Stomach (tissue), 9 donors: ENCODE measurements around the gene FBXL17. TPM values are rescaled to one million over a fixed set of nuclear protein-coding genes. Genes with fewer than 3 reads are reported as not detected.

Source experiments
- DNase-seq, 2 donors: peaks; one replicate each; pipeline versions ENCODE4 v3.0.0 to v3.0.0-alpha.2; 2013 to 2019
- H3K27ac ChIP-seq, 5 donors: fragments of 200-600 bp in 4 of 5; sonication (generic) in 4 of 5; one replicate each; pipeline ENCODE4 v1.5.1; 2013 to 2019; ENCODE audit warnings: mild to moderate bottlenecking in 1 of 5, moderate library complexity in 1 of 5
- H3K27me3 ChIP-seq, 3 donors: fragments of 200-600 bp; sonication (generic); one replicate each; pipeline ENCODE4 v1.5.1; 2017 to 2019; ENCODE audit warnings: mixed run types in 1 of 3
- H3K36me3 ChIP-seq, 4 donors: fragments of 200-600 bp; sonication (generic); 1 replicate in 3 of 4; 2 replicates in 1 of 4; pipeline ENCODE4 v1.5.1; 2016 to 2019
- H3K4me1 ChIP-seq, 4 donors: fragments of 200-600 bp; sonication (generic); one replicate each; pipeline ENCODE4 v1.5.1; 2016 to 2019
- H3K4me3 ChIP-seq, 4 donors: fragments of 200-600 bp; sonication (generic) in 3 of 4; one replicate each; pipeline ENCODE4 v1.5.1; 2016 to 2019; ENCODE audit warnings: mild to moderate bottlenecking in 1 of 4
- H3K9me3 ChIP-seq, 4 donors: fragments of 200-600 bp; sonication (generic); one replicate each; pipeline ENCODE4 v1.5.1; 2016 to 2019
- CTCF ChIP-seq, 7 experiments: fragments of 450-650 bp in 4 of 7; fragments of 200-600 bp in 3 of 7; sonication (generic) in 3 of 7; IDR thresholded peaks; one replicate each; pipeline ENCODE4 v1.5.1; 2016 to 2019; ENCODE audit warnings: antibody characterized with exemption in 7 of 7, control low read depth in 2 of 7, mild to moderate bottlenecking in 1 of 7
- EP300 ChIP-seq: sonication (generic); formaldehyde crosslinking; IDR thresholded peaks from one replicate; pipeline ENCODE4 v1.6.1; 2017; ENCODE audit warnings: antibody characterized with exemption
- POLR2A ChIP-seq, 4 donors: fragments of 450-650 bp; IDR thresholded peaks; one replicate each; pipeline ENCODE4 v1.6.1; 2016; ENCODE audit warnings: antibody characterized with exemption in 4 of 4, control low read depth in 2 of 4, mild to moderate bottlenecking in 1 of 4, moderate library complexity in 1 of 4
- POLR2AphosphoS5 ChIP-seq, 3 donors: sonication (generic); formaldehyde crosslinking; IDR thresholded peaks; one replicate each; pipeline ENCODE4 v1.6.1; 2016; ENCODE audit warnings: antibody characterized with exemption in 3 of 3
- WGBS, 5 donors: extraction: QIAGEN DNeasy Blood & Tissue Kit in 3 of 5; methylation state at CpG; one replicate each; pipeline versions ENCODE4 v1.1.5 to v1.1.7; 2013 to 2018; 5-methylcytosine and 5-hydroxymethylcytosine counted together
- intact Hi-C: fragments of 100-400 bp; cut with DNase I; formaldehyde crosslinking; loops from one replicate; pipeline ENCODE4 v1.15.1; 2023; ENCODE audit warnings: low total_unique reads
- polyA plus RNA-seq, 3 donors: library from polyadenylated mRNA; stranded (reverse); fragments of 200-250 nt; gene quantifications; one replicate each; pipeline ENCODE4 v1.2.3, GENCODE V29; 2013
- total RNA-seq, 5 donors: library from RNA; depleted of rRNA; stranded (reverse); fragments of >200 nt; gene quantifications; one replicate each; pipeline versions ENCODE4 v1.1.0 to v1.2.3, GENCODE V29; 2014 to 2016
- donor health status: healthy with polysubstance abuse.
- donor health status: Bipolar disorder and iron deficiency.
- donor health status: healthy.

The FBXL17 gene
- total and polyA plus RNA-seq, 8 donors, result 3.8 to 28.0 (median 14.4) TPM

DNA sequence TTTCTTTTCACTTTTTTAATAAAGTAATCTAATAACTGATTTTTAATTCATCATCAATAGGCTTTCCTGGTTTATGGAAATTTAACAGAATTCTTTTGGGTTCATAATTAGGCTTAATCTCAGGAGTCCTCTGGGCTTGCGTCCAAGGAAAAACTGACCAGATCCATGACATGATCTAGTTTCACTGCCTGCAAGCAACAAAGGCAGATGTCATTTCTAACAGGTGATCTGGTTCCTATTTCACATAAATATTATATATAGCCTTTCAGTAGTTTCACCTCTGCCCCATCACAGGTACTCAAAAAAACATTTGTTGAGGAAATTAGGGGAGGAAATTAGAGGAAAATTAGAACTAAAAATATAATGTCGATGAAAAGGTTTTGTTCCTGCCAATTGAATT, 126.4 kb downstream of the FBXL17 start:
- DNase-seq, result no peak
- Histone ChIP-seq H3K4me1 (peaks cover 4 to 27% (median 11%) of the 10 kb centered on the region in 4 donors), H3K36me3 (no peaks in the 10 kb centered on the region), H3K27ac (no peak overlapping the region), H3K4me3 (no peak overlapping the region), H3K27me3 (no peaks in the 10 kb centered on the region), H3K9me3 (no peaks in the 10 kb centered on the region)
- WGBS, 5 donors, result 92 to 95% (median 94%) methylated on average over 2 of the region's 2 CpGs
- TF ChIP-seq CTCF (IDR thresholded peaks at IDR 0.05) (no peak), POLR2AphosphoS5 (IDR thresholded peaks at IDR 0.05) (no peak), POLR2A (IDR thresholded peaks at IDR 0.05) (no peak), EP300 (no peak)
- intact Hi-C loops, result no loop called here

GRCh38 chr5:108251350-108251749, 130.5 kb downstream of the FBXL17 start:
- DNase-seq, result peak in 1 of 2 donors; percentile 47
- no peak overlapping the region for H3K4me3 ChIP-seq
- no peaks in the 10 kb centered on the region for H3K9me3 ChIP-seq
- no peaks in the 10 kb centered on the region for H3K36me3 ChIP-seq
- TF ChIP-seq POLR2AphosphoS5 (IDR thresholded peaks at IDR 0.05) (no peak), POLR2A (IDR thresholded peaks at IDR 0.05) (no peak), EP300 (no peak), CTCF (IDR thresholded peaks at IDR 0.05) (no peak)
- no peaks in the 10 kb centered on the region for H3K27me3 ChIP-seq
- WGBS, 5 donors, result 59 to 79% (median 67%) methylated on average over 1 of the region's 1 CpG
- peaks cover 0 to 23% (median 3%) of the 10 kb centered on the region in 4 donors for H3K4me1 ChIP-seq
- no peak overlapping the region for H3K27ac ChIP-seq
- intact Hi-C loops, result no loop called here

- Histone ChIP-seq H3K36me3 (no peaks in the 10 kb centered on the region), H3K4me1 (peaks cover 0 to 23% (median 3%) of the 10 kb centered on the region in 4 donors), H3K9me3 (no peaks in the 10 kb centered on the region), H3K27ac (no peak overlapping the region), H3K27me3 (no peaks in the 10 kb centered on the region), H3K4me3 (no peak overlapping the region)
- intact Hi-C loops, result no loop called here
- no peak for TF ChIP-seq POLR2A (IDR thresholded peaks at IDR 0.05)
- no peak for TF ChIP-seq POLR2AphosphoS5 (IDR thresholded peaks at IDR 0.05)
- TF ChIP-seq EP300, result no peak
- no peak for TF ChIP-seq CTCF (IDR thresholded peaks at IDR 0.05)
- no peak for DNase-seq
- 55 to 67% (median 62%) methylated on average over 3 of the region's 3 CpGs for WGBS, 5 donors
These were observed 132.0 kb downstream of the FBXL17 start for GRCh38 chr5:108249785-108250426.

- intact Hi-C loops, result no loop called here
- DNase-seq, result no peak
- H3K4me1 ChIP-seq, result peaks cover 0 to 23% (median 3%) of the 10 kb centered on the region in 4 donors
- H3K27ac ChIP-seq, result no peak overlapping the region
- WGBS, 5 donors, result 71 to 84% (median 80%) methylated on average over 7 of the region's 7 CpGs
- H3K4me3 ChIP-seq, result no peak overlapping the region
- no peaks in the 10 kb centered on the region for H3K9me3 ChIP-seq
- no peaks in the 10 kb centered on the region for H3K27me3 ChIP-seq
- no peaks in the 10 kb centered on the region for H3K36me3 ChIP-seq
- no peak for TF ChIP-seq POLR2AphosphoS5 (IDR thresholded peaks at IDR 0.05)
- TF ChIP-seq POLR2A (IDR thresholded peaks at IDR 0.05), result no peak
- no peak for TF ChIP-seq CTCF (IDR thresholded peaks at IDR 0.05)
- no peak for TF ChIP-seq EP300
These were observed 132.7 kb downstream of the FBXL17 start for GRCh38 chr5:108249095-108249784.
